GM18951 (cell line): ENCODE results near the gene RASGRF1.

Source experiments
- POLR2A ChIP-seq: IDR thresholded peaks from 4 replicates; pipeline ENCODE4 v1.6.1; 2011; ENCODE audit warnings: mild to moderate bottlenecking; ENCODE audit not compliant: insufficient read length, insufficient read depth; ENCODE audit errors: extremely low read depth
- in situ Hi-C: fragments of 300-500 bp; cut with MboI; formaldehyde crosslinking; loops from one replicate; pipeline ENCODE4 v1.12.0; 2022; ENCODE audit warnings: low sequenced_read_pairs, mixed read lengths, inconsistent platforms; ENCODE audit not compliant: unreplicated experiment

The RASGRF1 gene

GRCh38 chr15:78944202-78944625 lies 146.4 kb downstream of the RASGRF1 start:
- in situ Hi-C loops: no loop called here
- no peak for TF ChIP-seq POLR2A

- TF ChIP-seq POLR2A: peak; percentile 19
- in situ Hi-C loops: no loop called here
These were observed 146.9 kb downstream of the RASGRF1 start for GRCh38 chr15:78943692-78944091.

- in situ Hi-C loops: no loop called here
- TF ChIP-seq POLR2A: no peak
These were observed 147.8 kb downstream of the RASGRF1 start for GRCh38 chr15:78942741-78943140.

GRCh38 chr15:78938658-78939488 lies 151.7 kb downstream of the RASGRF1 start:
- in situ Hi-C loops: no loop called here
- no peak for TF ChIP-seq POLR2A

- TF ChIP-seq POLR2A: no peak
- in situ Hi-C loops: no loop called here
These were observed 153.3 kb downstream of the RASGRF1 start for GRCh38 chr15:78937132-78937739.

- TF ChIP-seq POLR2A: peak; percentile 3
These were observed 155.9 kb downstream of the RASGRF1 start for GRCh38 chr15:78934655-78935023.

GRCh38 chr15:78933823-78934654 lies 156.5 kb downstream of the RASGRF1 start:
- in situ Hi-C loops: no loop called here
- peak; percentile 28 for TF ChIP-seq POLR2A

More at GRCh38 chr15:78934655-78935023, 155.9 kb downstream of the RASGRF1 start:
- in situ Hi-C loops: no loop called here

- in situ Hi-C loops: no loop called here
- TF ChIP-seq POLR2A: no peak
These were observed 157.3 kb downstream of the RASGRF1 start for GRCh38 chr15:78933187-78933822.

GRCh38 chr15:78932258-78932808 lies 158.2 kb downstream of the RASGRF1 start:
- in situ Hi-C loops: no loop called here
- TF ChIP-seq POLR2A: peak; percentile 28

GRCh38 chr15:78931439-78932257 lies 158.9 kb downstream of the RASGRF1 start:
- no peak for TF ChIP-seq POLR2A
- in situ Hi-C loops: no loop called here

- in situ Hi-C loops: no loop called here
- TF ChIP-seq POLR2A: peak; percentile 18
These were observed 159.8 kb downstream of the RASGRF1 start for GRCh38 chr15:78930577-78931388.

- in situ Hi-C loops: no loop called here
- TF ChIP-seq POLR2A: peak; percentile 30
These were observed 160.9 kb downstream of the RASGRF1 start for GRCh38 chr15:78929536-78930264.
